NCI-H1930 (cell line): ENCODE results near the gene AMPH.
A peak's percentile ranks its signal among the peaks of the same experiment; 100 is the strongest.
"Not testable (repeated sequence)": the region's sequence is repeated elsewhere in the genome, so short reads cannot be mapped to it uniquely, and the experiment has no call there.

Source experiments
- DNase-seq, 2 experiments: peaks; one replicate each; lab custom pipeline; 2025; lab: John Stamatoyannopoulos, UW

Gene AMPH

DNA sequence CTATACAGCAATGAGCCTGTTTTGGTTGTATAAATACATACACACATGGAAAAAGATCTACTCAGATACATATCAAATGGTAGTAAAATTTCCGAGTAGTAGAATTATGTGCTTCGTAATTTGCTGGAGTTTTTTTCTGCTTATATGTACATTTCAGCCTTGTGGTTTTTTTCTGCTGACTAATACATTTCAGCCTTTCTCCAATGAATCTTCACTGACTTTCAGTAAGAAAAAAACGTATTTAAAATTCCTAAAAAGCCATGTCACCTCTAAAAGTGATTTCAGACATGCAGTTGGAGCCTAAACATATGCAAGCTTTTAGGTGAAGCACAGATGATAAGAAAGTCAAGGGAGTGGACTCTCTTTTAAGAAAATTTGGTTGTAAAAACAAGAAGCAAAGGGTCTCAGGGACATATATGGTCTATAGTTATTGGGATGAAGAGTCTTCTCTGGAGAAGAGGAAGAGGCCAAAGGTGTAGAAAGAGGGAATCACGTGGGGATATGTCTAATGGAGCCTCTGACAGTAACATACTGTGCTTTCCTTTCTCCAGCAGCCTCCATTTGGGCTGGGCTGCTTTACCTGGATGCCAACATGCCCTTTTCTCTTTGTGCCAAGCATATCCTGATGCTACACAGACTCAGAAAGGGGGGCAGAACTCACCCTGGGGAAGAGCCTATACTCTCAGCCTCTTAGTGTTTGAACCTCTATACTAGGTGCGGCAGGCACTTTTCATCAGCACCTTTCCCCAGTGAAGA is 2.4 kb downstream of the AMPH start:
- no peak for DNase-seq

GRCh38 chr7:38625866-38626265 is 5.3 kb downstream of the AMPH start:
- no peak for DNase-seq

- DNase-seq: no peak
These were observed 15.5 kb downstream of the AMPH start for GRCh38 chr7:38615665-38616064.

GRCh38 chr7:38607466-38607865 is 23.7 kb downstream of the AMPH start:
- DNase-seq: no peak

GRCh38 chr7:38600741-38601140 is 30.4 kb downstream of the AMPH start:
- DNase-seq: no peak

- no peak for DNase-seq
These were observed 36.2 kb downstream of the AMPH start for GRCh38 chr7:38594949-38595348.

DNA sequence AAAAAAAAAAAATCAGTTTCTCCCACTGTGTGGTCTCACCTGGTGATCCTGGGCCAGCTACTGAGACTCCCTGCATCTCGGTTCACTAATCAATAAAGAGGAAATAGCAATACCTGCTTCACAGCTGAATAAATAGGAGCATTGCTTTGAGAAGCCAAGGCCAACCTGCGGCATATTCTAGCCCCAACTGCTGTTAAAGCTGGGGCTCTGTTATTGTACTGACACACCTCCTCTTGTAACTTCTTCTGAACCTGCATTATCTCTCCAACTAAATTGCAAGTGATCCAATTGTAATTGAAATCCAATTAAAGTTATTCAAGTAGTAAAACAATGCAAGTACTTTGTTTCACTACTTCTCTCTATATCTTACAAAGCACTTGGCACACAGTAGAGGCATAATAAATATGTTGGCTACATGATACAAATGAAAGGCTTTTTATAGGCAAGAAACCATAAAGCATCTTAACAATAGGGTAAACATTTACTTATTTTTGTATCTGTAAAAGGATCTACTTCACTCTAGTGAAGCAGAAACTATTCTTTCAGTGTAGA is 38.4 kb downstream of the AMPH start:
- no peak for DNase-seq

GRCh38 chr7:38585572-38586354 is 45.4 kb downstream of the AMPH start:
- DNase-seq: no peak

DNA sequence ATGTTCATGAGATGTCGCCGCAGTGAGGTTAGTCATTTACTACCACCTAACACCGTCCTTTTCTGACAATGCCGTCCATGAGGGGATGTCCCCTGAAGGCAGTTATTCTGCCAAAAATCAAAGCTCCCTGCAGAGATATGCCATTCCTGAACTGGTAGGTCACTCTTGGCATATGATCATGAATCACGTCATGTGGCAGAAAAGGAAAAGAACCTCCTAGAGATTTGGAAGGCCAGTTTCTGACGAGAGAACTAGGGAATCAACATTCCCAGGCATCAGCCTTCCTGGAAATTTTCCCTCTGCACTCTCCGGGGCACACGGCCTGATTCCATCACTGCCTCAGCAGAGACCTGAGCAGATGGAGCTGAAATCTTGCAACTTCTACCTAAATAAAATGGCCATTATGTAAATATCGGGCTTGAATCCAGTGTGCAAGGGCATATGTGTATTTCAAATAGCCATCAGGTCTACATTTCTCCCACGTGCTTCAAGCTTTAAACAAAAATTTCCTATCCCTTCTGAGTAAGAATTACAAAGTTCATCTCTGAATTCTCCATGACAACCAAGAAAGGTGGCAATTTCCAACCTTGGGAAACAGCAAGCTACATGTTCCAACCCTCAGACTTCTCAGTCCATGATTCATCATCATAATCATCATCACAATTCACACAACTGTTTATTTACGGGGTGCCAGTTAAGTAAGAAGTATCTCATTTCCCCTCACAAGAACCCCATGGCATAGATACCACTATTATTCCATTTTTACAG is 46.5 kb downstream of the AMPH start:
- no peak for DNase-seq

DNA sequence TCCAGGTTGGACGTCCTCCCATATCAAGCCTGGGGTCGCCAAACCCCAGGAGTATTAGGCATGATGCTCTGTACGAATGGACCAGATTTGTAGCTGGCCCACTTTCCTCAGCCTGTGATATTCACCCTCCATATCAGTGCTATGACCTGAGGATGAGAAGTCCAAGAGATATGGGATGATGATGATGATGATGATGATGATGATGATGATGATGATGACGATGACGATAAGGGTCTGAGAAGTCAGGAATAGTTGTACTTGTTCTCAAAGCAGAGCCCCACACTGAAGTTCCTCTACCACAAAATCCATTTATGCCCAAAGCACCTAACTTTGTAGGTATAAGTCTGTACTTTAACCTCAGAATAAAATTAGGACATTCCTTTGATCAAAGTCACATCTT is 50.7 kb downstream of the AMPH start:
- DNase-seq: no peak

GRCh38 chr7:38574086-38574485 is 57.1 kb downstream of the AMPH start:
- no peak for DNase-seq

DNA sequence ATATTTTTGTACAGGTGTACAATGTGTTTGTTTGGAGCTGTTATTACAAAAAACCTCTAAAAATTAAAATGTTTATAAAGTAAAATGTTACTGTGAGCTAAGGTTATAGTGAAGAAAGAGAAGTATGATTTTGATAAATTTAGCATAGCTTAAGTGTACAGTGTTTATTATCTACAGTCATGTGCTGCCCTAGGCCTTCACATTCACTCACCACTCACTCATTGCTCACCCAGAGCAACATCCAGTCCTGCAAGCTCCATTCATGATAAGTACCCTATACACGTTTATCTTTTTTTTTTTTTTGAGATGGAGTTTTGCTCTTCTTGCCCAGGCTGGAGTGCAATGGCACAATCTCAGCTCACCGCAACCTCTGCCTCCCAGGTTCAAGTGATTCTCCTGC is 59.6 kb downstream of the AMPH start:
- not testable (repeated sequence) for DNase-seq

DNA sequence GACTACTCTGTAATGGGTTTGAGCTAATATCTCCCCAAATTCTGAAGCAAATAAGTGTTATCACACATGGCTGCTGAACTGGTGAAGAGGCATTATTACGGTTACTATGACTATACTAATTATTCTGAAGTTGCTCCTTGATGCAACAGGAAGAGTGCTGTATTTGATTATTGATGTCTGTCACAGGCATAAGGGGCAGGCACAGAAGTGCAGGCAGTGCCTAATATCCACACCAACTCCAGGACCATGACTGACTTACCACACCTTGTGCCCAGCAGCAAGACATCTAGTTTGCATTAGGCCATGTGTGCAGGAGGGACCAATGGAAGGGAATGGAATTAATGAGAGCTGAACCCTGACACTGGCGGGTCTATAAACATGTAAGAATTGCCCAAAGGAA is 62.7 kb downstream of the AMPH start:
- DNase-seq: no peak

DNA sequence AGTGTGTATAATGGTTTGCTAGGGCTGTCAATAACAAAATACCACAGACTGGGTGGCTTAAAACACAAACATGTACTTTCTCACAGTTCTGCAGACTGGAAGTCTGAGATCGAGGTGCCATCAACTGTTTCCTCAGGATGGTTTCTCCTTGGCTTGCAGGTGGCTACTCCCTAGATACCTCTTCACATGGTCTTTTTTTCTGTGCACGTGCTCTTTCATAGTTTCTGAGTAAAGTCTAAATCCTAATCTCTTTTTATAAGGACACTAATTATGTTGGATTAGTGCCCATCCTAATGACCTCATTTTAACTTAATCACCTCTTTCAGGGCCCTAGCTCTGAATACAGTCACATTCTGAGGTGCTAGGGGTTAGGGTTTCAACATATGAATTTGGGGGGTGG is 65.9 kb downstream of the AMPH start:
- DNase-seq: no peak

- no peak for DNase-seq
These were observed 67.4 kb downstream of the AMPH start for GRCh38 chr7:38563741-38564140.

DNA sequence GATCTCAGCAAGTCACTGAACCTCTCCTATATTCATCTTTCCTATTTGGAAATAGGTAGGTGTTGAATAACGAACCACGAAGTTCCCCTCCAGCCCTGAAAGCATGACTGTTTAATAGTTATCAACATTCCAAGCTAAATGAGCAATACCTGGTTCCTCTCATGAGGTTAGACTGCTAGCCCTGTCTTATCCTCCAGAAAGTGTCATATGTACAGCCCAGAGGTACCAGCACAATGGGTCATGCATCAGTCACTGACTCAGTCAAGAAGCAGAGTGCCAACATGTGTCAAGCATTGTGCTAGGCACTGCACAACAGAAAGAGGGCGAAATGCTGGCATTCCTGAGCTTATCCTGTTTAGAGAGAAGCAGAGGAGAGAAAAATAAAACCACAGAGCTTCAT is 70.0 kb downstream of the AMPH start:
- no peak for DNase-seq

DNA sequence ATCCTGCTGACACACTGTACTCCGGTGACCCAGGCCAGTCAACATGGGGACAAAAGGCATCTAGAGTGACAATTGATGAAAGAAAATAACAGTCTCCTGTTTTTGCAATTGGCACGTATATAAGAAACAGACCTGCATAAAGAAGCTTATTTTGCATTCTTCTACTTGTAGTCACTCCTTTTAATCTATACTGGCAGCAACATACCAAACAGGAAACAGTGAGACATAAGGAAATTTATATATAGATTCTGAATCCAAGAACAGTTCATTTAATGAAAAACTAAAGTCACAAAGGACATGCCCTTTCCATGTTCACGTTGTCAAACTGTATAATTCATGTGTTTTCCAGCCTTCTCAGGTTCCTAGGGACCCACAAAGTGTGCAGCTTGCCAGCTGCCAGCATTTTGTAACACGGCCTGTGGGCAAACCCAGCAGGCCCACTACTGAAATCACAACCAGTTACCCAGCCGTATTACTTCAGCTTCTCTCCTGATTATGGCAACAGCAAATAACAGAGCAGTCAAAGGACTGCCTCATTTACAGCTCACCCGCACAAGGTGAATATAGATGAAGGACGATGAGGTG is 72.3 kb downstream of the AMPH start:
- DNase-seq: no peak

- no peak for DNase-seq
These were observed 76.6 kb downstream of the AMPH start for GRCh38 chr7:38554586-38554985.

GRCh38 chr7:38550836-38551235 is 80.3 kb downstream of the AMPH start:
- no peak for DNase-seq

DNA sequence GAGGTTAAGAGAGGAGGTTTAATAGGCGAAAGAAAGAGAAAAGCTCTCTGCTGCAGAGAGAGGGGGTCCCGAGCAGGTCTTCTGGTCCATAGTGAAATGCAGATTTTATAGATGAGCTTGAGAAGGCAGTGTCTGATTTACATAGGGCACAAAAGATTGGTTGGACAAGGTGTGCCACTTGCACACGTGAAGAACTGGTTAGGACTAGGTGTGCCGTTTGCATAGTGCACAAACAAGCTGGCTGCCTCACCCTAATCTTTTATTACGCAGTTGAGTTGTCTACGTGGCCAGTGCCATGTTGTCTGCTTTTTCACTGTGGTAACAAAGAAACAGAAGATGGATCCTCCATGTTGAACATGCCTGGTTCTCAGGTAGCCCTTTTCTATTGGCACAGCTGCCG is 82.6 kb downstream of the AMPH start:
- DNase-seq: peak in 1 of 2 experiments; percentile 31

- DNase-seq: no peak
These were observed 84.4 kb downstream of the AMPH start for GRCh38 chr7:38546763-38547162.

DNA sequence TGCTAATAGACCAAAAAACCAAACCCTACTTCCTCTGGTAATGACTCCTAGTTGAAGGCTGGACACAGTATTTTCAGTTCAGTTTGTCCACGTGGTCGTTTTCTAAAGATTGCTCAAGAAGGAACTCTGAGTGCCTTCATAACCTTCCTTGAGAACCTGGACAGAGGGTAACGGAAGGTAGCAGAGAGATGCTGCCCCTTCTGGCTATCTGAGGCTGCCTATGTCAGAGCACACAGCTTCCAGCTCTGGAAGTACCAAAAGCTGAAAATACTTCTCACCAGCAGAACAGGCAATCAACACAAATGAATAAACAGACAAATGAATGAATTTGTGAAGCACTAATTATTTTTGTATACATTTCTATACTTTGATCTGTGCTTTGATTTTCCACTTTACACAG is 85.2 kb downstream of the AMPH start:
- DNase-seq: no peak
